ENCODE data around the gene SLC51B. TPM values are rescaled to one million over a fixed set of nuclear protein-coding genes. Genes with fewer than 3 reads are reported as not detected.
A peak's percentile ranks its signal among the peaks of the same experiment; 100 is the strongest.

Gene SLC51B
- total RNA-seq, 2 donors from 2014 or later: not detected

DNA sequence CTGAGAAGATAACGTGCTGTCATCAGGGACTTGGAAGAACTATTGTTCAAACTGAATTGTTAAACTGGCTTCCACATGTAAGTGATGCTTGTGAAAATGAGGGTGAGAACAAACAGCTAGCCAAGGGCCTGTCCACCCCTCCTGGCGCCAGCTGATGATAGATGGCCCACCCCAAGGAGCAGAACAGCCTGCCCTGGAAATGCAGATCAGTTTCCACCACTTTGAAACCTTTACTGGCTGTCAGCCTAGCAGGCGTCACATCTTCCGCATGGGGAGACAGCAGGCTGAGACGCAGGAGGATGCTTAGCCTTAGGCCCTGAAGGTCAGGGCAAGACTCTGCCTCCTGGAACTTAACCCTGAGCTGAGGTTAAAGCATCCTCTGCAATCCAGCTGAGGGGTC lies 6.4 kb upstream of the SLC51B start:
- H3K27me3 ChIP-seq (ENCODE audit: control insufficient read depth, insufficient read depth, low read length, poor library complexity, severe bottlenecking): no peaks in the 10 kb centered on the region
- Mint-ChIP-seq H3K4me3 (no peak overlapping the region), H3K27me3 (ENCODE audit: insufficient read depth) (peaks cover 4% of the 10 kb centered on the region), H3K4me1 (no peaks in the 10 kb centered on the region), H3K36me3 (ENCODE audit: low read depth) (no peaks in the 10 kb centered on the region), H3K27ac (no peak overlapping the region), H3K9me3 (no peaks in the 10 kb centered on the region)
- no peaks in the 10 kb centered on the region for H3K36me3 ChIP-seq (ENCODE audit: control insufficient read depth, insufficient read depth, low read length)
- no peak for DNase-seq
- no peaks in the 10 kb centered on the region for H3K9me3 ChIP-seq (ENCODE audit: control insufficient read depth, low read length)
- no peak overlapping the region for H3K4me3 ChIP-seq (ENCODE audit: low read length)
- H3K4me1 ChIP-seq (ENCODE audit: control insufficient read depth, insufficient read depth, low read length): no peaks in the 10 kb centered on the region
- no peak overlapping the region for H3K9ac ChIP-seq (ENCODE audit: extremely low read depth, low read length, poor library complexity, severe bottlenecking)
- H3K27ac ChIP-seq (ENCODE audit: low read depth, low read length): no peak overlapping the region
- WGBS, 2 experiments (ENCODE audit: insufficient coverage in 1 of 2, insufficient read length in 1 of 2): 87 to 89% methylated on average over 5 of the region's 5 CpGs
- TF ChIP-seq CTCF (conservative IDR thresholded peaks at IDR 0.05): no peak

DNA sequence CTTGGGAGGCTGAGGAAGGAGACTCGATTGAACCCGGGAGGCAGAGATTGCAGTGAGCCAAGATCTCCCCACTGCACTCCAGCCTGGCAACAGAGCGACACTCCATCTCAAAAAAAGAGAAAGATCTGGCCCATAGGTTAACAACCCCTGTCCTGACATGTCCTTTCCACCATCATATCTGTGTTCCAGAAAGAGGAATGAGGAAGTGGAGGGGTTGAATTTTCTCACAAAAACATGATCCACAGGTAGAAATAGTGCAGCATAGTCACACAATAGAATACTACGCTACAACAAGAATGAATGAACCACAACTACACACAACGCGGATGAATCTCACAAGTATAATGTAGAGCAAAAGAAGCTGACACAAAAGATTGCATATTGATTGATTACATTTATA lies 4.7 kb upstream of the SLC51B start:
- Mint-ChIP-seq H3K27ac (no peak overlapping the region), H3K4me1 (no peaks in the 10 kb centered on the region), H3K36me3 (ENCODE audit: low read depth) (no peaks in the 10 kb centered on the region), H3K4me3 (no peak overlapping the region), H3K27me3 (ENCODE audit: insufficient read depth) (peaks cover 4% of the 10 kb centered on the region), H3K9me3 (no peaks in the 10 kb centered on the region)
- no peak overlapping the region for H3K27ac ChIP-seq (ENCODE audit: low read depth, low read length)
- no peaks in the 10 kb centered on the region for H3K36me3 ChIP-seq (ENCODE audit: control insufficient read depth, insufficient read depth, low read length)
- no peak overlapping the region for H3K9ac ChIP-seq (ENCODE audit: extremely low read depth, low read length, poor library complexity, severe bottlenecking)
- WGBS, 2 experiments (ENCODE audit: insufficient coverage in 1 of 2, insufficient read length in 1 of 2): 95 to 100% methylated on average over 2 to 4 of the region's 6 CpGs
- no peaks in the 10 kb centered on the region for H3K27me3 ChIP-seq (ENCODE audit: control insufficient read depth, insufficient read depth, low read length, poor library complexity, severe bottlenecking)
- H3K9me3 ChIP-seq (ENCODE audit: control insufficient read depth, low read length): no peaks in the 10 kb centered on the region
- no peak for TF ChIP-seq CTCF (conservative IDR thresholded peaks at IDR 0.05)
- DNase-seq: peak; percentile 13
- H3K4me3 ChIP-seq (ENCODE audit: low read length): no peak overlapping the region
- no peaks in the 10 kb centered on the region for H3K4me1 ChIP-seq (ENCODE audit: control insufficient read depth, insufficient read depth, low read length)

- peak; percentile 2 for DNase-seq
- H3K27ac Mint-ChIP-seq: no peak overlapping the region
- no peaks in the 10 kb centered on the region for H3K36me3 Mint-ChIP-seq (ENCODE audit: low read depth)
- no peaks in the 10 kb centered on the region for H3K9me3 ChIP-seq (ENCODE audit: control insufficient read depth, low read length)
- peaks cover 4% of the 10 kb centered on the region for H3K27me3 Mint-ChIP-seq (ENCODE audit: insufficient read depth)
- TF ChIP-seq CTCF (conservative IDR thresholded peaks at IDR 0.05): no peak
- H3K4me1 Mint-ChIP-seq: no peaks in the 10 kb centered on the region
- H3K36me3 ChIP-seq (ENCODE audit: control insufficient read depth, insufficient read depth, low read length): no peaks in the 10 kb centered on the region
- H3K4me3 ChIP-seq (ENCODE audit: low read length): no peak overlapping the region
- H3K9ac ChIP-seq (ENCODE audit: extremely low read depth, low read length, poor library complexity, severe bottlenecking): no peak overlapping the region
- H3K4me1 ChIP-seq (ENCODE audit: control insufficient read depth, insufficient read depth, low read length): no peaks in the 10 kb centered on the region
- no peaks in the 10 kb centered on the region for H3K9me3 Mint-ChIP-seq
- H3K27ac ChIP-seq (ENCODE audit: low read depth, low read length): no peak overlapping the region
- H3K27me3 ChIP-seq (ENCODE audit: control insufficient read depth, insufficient read depth, low read length, poor library complexity, severe bottlenecking): no peaks in the 10 kb centered on the region
- H3K4me3 Mint-ChIP-seq: no peak overlapping the region
- WGBS, 2 experiments (ENCODE audit: insufficient coverage in 1 of 2, insufficient read length in 1 of 2): 94 to 95% methylated on average over 2 of the region's 2 CpGs
Measured at GRCh38 chr15:65041787-65042186, 3.4 kb upstream of the SLC51B start.
